Measurements from ENCODE around the gene GADD45B. TPM values are rescaled to one million over a fixed set of nuclear protein-coding genes. Genes with fewer than 3 reads are reported as not detected.

GADD45B gene
- total and polyA plus RNA-seq, 2 donors (not counting 3 experiments of a cell fraction or from before 2014, with no cell fraction given) = 61.3 to 267 TPM

- DNase-seq (ENCODE audit: low read depth, low spot score) (no peak), FAIRE-seq (no peak)
- BruUV-seq (replicated peaks) = no TSS peak
- intact Hi-C loops (cut with micrococcal nuclease) (no loop called here), dilution Hi-C loops (cut with MboI; ENCODE audit: extremely low pct_ligation_motif_present, low sequenced_read_pairs) (no loop called here)
- Histone ChIP-seq H3K36me3 (ENCODE audit: control insufficient read depth in 2 of 2, extremely low read depth in 1 of 2, insufficient read depth in 2 of 2, low read length in 2 of 2) (peaks cover 0 to 22% of the 10 kb centered on the region in 2 experiments), H3K27ac (ENCODE audit: insufficient read depth, low read depth, low read length) (no peak overlapping the region), H3K9me3 (replicated peaks; ENCODE audit: control insufficient read depth, insufficient read depth, low read length) (no peaks in the 10 kb centered on the region), H3K4me2 (ENCODE audit: insufficient read depth, low read length) (no peak overlapping the region), H4K20me1 (replicated peaks; ENCODE audit: control insufficient read depth, extremely low read depth, insufficient read depth, low read length) (no peaks in the 10 kb centered on the region), H3K4me1 (ENCODE audit: control insufficient read depth, extremely low read depth, insufficient read depth, low read length) (peaks cover 26% of the 10 kb centered on the region), H3K4me3 (replicated peaks in 1 of 3; ENCODE audit: insufficient read depth in 1 of 3, low read depth in 1 of 3, low read length in 3 of 3) (no peak overlapping the region), H3K9me1 (replicated peaks; ENCODE audit: control insufficient read depth, extremely low read depth, insufficient read depth, low read length) (no peaks in the 10 kb centered on the region), H3K9ac (replicated peaks; ENCODE audit: extremely low read depth, insufficient read depth, low read length) (no peak overlapping the region), H3K27me3 (ENCODE audit: control insufficient read depth in 2 of 2, insufficient read depth in 2 of 2, low read length in 2 of 2) (no peaks in the 10 kb centered on the region), H3K79me2 (ENCODE audit: control insufficient read depth, insufficient read depth, low read length) (peaks cover 26% of the 10 kb centered on the region), H2AFZ (ENCODE audit: low read depth, low read length) (no peak overlapping the region)
- TF ChIP-seq CTCF (IDR thresholded peaks at IDR 0.05; ENCODE audit: extremely low read depth in 1 of 2, insufficient read depth in 1 of 2, low read depth in 1 of 2, low read length in 2 of 2) (no peak), JUN (IDR thresholded peaks at IDR 0.05; ENCODE audit: borderline replicate concordance, insufficient read depth, insufficient read length, low read depth) (no peak), EZH2 (IDR thresholded peaks at IDR 0.05; ENCODE audit: borderline replicate concordance, low read depth, low read length, severe bottlenecking) (no peak), POLR2A (IDR thresholded peaks at IDR 0.05; ENCODE audit: low read depth, low read length) (no peak), MYC (IDR thresholded peaks at IDR 0.05; ENCODE audit: low read depth, low read length) (no peak), POLR2AphosphoS5 (IDR thresholded peaks at IDR 0.05; ENCODE audit: insufficient read depth, low read depth, low read length) (no peak), GATA2 (IDR thresholded peaks at IDR 0.05; ENCODE audit: insufficient read depth, insufficient read length, low read depth, low read length) (no peak), FOS (IDR thresholded peaks at IDR 0.05; ENCODE audit: borderline replicate concordance, insufficient read depth, low read length) (no peak), MAX (IDR thresholded peaks at IDR 0.05; ENCODE audit: insufficient read depth, insufficient read length) (no peak)
- ChIA-PET CTCF (interaction anchor here (0.6 to 4.4 kb wide), 4 partner anchors 15 to 208 kb away, joined by 3 to 33 read pairs (median 4); no protein-coding TSS in a partner anchor), POLR2A (interaction anchor here (0.9 to 2.0 kb wide), 2 partner anchors 47 kb away, joined by 3 to 16 read pairs; partner anchors contain the start of gene GADD45B)
Observed at GRCh38 chr19:2428756-2429711, 46.9 kb upstream of the GADD45B start.

Measured in endothelial cell of umbilical vein (primary cell).